ENCODE results near the gene RPL36.
"Not testable (repeated sequence)": the region's sequence is repeated elsewhere in the genome, so short reads cannot be mapped to it uniquely, and the experiment has no call there.

The RPL36 gene

GRCh38 chr19:5706876-5707573 is 16.9 kb downstream of the RPL36 start:
- DNase-seq (ENCODE audit: low spot score): no peak

- DNase-seq (ENCODE audit: low spot score): peak; percentile 13
Measured at GRCh38 chr19:5707576-5708575, 17.8 kb downstream of the RPL36 start.

DNA sequence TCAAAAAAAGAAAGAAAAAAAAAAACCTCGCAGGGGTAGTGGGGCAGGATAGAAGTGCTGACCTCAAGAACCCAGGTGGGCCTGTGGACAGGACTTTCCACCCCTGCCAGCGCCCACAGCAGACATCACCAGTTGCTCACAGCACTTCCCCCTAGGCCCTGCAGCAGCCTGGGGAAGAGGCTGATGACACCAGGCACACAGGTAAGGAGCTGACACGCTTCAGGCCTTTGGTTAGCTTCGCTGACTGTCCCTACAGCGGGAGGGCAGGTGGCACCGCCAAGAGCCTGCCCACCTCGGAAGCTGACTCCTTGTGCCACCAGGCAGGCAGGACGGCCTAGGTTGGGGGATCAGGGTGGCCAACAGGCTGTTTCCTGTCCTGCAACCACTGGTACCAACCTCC is 20.9 kb downstream of the RPL36 start:
- no peak for DNase-seq (ENCODE audit: low spot score)

DNA sequence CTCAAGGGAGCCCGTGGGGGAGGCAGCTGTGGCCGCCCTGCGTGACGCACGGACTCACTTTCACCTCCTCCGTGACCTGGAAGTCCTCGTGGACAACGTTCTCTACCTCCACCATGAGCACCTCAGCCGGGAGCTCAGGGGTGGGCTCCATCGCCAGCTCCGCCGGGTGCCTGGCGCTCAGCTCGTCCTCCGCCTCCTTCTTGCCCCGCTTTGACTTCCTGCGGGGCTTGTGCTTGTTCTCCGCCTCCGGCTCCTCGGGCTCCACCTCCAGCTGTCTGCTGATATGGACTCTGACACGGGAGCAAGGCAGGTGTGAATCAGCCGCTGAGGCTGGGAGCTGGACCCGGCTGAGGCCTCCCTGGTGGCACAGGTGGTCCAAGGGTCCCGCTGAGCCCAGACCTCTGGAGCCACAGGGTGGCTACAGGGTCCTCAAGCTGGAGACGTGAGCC is 21.6 kb downstream of the RPL36 start:
- DNase-seq (ENCODE audit: low spot score): no peak

DNA sequence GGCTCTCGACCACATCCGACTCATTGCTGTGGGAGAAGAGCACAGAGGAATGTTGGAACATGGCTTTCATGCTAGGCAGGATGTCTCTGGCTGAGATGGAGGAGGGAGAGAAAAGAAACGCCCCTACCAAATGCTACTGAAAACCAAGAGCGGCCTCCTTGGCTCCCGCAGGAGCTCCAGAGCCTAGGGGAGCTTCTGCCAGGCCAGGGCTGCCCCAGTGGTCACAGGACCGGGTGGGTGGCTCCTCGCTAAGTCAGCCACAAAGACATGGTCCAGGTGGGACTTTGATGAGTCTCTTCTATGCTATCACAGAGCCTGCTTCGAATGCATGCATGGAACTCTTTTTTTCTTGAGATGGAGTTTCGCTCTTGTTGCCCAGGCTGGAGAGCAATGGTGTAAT is 23.1 kb downstream of the RPL36 start:
- no peak for DNase-seq (ENCODE audit: low spot score)

- no peak for DNase-seq (ENCODE audit: low spot score)
Measured at GRCh38 chr19:5714816-5715215, 24.7 kb downstream of the RPL36 start.

DNA sequence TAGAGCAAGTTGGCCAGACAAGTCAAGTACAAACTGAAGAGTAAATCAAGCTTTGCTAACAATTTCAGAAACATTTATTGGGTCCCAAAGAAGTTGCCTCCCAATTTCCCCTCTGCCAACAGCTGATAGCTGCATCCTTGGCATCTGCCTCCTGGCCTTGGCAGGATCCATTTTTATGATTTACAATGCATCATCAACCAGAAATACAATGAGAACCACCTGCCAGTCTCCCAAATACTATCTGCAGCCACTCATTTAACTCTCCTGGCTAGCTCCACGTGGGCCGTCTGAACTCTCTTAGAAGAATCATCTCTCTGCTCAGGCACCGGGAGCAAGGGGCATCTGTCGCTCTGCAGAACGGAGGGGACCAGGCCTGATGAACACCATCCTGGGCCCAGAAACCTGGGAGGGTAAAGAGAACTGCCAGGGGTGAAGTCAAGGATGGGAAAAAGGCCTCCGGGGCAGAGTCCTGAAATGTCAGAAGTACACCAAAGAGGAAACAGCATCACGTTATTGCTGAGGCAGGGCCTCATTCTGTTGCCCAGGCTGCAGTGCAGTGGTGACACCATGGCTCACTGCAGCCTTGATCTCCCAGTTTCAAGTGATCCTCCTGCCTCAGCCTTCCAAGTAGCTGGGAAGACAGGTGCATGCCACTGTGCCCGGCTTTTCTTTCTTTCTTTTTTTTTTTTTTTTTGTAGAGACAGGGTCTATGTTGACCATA is 27.3 kb downstream of the RPL36 start:
- DNase-seq (ENCODE audit: low spot score): no peak

DNA sequence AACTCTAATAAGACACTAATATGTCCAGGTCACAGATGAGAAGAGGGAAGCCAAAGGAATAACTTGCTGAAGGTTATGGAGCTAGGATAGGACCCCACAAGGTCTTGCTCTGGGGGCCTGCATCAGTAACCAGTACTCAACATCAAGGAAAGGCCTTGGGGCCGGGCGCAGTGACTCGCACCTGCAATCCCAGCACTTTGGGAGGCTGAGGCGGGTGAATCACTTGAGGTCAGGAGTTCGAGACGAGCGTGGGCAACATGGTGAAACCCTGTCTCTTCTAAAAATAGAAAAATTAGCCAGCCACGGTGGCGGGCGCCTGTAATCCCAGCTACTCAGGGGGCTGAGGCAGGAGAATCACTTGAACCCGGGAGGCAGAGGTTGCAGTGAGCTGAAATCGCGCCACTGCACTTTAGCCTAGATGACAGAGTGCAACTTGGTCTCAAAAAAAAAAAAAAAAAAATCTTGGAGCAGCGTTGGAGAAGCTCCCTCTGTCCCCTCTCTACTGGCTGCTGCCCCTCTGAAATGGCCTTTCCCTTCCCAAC is 28.0 kb downstream of the RPL36 start:
- DNase-seq (ENCODE audit: low spot score): no peak

DNA sequence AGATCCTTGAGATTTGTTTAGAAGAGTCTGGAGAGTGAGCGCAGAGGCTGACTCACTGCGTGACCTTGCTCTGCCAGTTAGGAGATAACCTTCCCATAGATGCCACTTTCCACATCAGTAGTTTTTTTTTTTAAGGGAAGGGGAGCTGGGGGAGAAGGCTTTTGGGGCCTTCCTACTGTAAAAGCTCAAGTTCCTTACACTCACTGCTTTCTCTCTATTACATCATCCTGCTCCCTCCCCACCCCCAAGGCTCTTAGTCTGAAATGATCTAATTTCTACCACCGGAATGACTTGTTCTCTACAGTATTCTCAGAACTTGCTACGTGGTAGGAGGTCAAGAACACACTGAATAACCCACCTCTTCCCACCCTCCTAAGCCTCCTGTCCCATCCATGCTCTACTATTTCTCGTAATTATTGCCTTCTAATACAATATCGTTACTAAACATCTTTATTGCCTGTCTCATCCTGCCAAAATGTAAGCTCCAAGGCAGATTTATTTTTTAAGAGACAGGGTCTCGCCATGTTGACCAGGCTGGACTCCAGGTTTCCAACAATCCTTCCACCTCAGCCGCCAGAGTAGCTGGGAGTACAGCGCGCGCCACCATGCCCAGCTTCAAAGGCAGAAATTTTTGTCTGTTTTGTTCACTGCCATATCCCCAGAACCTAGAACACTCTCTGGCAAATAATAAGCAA is 28.6 kb downstream of the RPL36 start:
- DNase-seq (ENCODE audit: low spot score): peak; percentile 69

GRCh38 chr19:5719274-5719960 is 29.3 kb downstream of the RPL36 start:
- no peak for DNase-seq (ENCODE audit: low spot score)

GRCh38 chr19:5719961-5720790 is 30.1 kb downstream of the RPL36 start, which contains the start of the genes CATSPERD and LONP1:
Gene CATSPERD, plus strand, starts transcription at chr19:5720637. Its CDS starts 101 bp downstream, at chr19:5720738.
Gene LONP1, minus strand, starts transcription at chr19:5720146. Its CDS starts 14 bp downstream, at chr19:5720132.
- DNase-seq (ENCODE audit: low spot score): peak; percentile 100

GRCh38 chr19:5727453-5728050 is 37.5 kb downstream of the RPL36 start:
- DNase-seq (ENCODE audit: low spot score): no peak

GRCh38 chr19:5733172-5733571 is 43.1 kb downstream of the RPL36 start:
- not testable (repeated sequence) for DNase-seq (ENCODE audit: low spot score)

DNA sequence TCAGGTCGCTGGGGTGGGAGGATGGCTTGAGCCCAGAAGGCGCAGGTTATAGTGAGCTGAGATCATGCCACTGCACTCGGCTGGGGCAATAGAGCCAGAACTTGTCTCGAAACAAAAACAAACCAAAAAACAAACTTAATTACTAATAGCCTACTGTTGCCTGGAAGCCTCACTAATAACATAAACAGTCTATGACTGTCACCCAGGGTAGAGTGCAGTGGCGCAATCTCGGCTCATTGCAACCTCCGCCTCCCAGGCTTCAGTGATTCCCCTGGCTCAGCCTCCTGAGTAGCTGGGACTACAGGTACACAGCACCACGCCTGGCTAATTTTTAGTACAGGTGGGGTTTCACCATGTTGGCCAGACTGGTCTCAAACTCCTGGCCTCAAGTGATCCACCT is 48.3 kb downstream of the RPL36 start:
- DNase-seq (ENCODE audit: low spot score): no peak

Data from AG08396 (cell line).